ENCODE data around the gene IMMP2L.

Gene IMMP2L

DNA sequence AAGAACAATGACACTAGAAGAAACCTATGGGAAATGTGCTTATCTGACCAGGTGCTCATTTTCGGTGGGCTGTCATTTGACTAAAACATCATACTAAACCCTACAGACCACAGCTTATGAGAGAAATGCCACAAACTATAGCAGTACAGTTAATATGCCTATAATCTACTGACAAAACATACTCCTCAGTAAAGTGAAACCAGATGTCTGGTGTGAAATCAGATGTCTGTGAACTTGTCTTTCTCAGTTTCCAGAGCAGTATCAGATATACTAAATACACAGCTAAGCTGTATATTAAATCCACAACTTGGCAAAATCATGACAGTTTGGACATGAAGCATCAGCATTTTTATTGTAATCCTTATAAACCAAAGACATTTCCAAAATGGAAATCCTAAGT, 3.3 kb downstream of the IMMP2L start:
- no peak for DNase-seq (ENCODE audit: low read depth)

DNA sequence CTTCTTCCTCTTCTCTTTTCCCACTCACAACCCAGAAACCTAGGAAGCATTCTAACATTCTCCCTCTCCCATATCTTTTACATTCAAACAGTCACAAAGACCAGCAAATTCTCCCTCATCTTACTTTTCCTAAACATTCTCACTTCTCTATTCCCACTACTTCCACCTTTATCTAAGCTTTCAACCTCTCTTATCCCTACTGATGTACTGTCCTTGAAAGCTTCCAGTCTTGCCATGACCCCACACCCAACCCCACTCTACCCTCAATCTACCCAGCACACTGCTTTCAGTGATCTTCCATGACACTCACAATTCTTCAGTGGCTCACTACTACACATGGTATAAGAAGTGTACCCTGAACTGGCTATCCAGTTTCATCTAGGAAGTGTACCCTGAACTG, 5.3 kb downstream of the IMMP2L start:
- no peak for DNase-seq (ENCODE audit: low read depth)

DNA sequence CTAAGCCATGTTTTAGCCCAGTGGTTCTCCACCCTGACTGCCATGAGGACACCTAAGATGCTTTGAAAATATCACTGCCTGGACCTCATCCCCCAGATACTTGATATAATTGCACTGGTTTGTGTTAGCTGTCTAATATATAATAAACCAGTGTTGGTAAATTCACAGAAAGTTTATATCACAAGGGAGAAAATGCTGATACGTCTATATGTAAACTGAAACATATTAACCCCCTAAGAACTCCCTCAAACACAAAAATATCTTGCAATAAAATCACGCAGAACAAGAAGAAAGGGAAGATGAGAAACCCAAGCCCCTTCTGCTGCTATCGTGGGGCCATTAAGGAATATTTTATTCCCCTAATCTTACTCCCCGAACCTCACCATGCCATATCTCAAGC, 8.2 kb downstream of the IMMP2L start:
- DNase-seq (ENCODE audit: low read depth), result no peak

DNA sequence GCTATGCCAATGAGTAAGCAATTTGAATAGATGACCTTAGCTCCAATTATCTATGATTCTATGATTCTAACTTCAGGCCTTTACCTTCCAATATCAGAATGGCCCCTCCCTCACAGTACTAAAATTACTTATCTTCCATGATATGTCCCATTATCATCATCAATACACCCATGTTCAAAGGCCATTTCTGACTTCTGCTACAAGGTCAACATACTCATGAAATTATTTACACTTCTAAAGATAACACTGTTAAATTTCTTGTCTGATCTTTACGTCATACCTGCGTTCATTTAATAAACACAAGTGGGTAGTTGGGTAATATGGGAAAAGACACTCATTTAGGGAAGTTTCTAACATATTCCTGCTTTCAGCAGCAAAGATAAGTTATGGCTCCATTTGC, 21.2 kb downstream of the IMMP2L start:
- no peak for DNase-seq (ENCODE audit: low read depth)

DNA sequence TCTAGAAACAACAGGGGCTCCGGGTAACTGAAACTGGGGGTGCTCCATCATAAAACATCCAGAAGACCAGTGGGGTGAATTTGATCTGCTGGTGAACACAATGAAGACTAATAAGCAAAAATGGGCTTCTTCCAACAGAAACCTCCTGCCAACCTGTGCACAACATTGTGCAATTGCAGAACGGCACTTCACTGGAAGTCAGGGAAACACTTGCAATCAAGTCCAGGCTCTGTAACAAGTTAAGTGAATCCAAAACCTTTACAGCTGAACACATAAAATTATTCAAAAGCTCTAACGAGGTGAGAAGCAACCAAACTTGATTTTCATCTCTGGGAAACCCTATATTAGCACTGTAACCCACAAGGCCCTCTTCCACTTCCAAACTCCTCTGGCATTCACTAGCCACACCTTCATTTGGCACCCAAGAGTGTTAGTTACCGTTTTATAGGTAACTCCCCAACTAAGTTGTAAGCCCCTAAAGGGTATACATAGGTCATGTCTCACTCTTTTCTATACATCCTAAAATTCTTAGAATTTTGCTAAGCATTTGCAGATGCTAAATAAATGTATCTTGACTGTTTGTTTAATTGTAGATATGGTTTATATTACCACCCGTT, 22.0 kb downstream of the IMMP2L start:
- no peak for DNase-seq (ENCODE audit: low read depth)

DNA sequence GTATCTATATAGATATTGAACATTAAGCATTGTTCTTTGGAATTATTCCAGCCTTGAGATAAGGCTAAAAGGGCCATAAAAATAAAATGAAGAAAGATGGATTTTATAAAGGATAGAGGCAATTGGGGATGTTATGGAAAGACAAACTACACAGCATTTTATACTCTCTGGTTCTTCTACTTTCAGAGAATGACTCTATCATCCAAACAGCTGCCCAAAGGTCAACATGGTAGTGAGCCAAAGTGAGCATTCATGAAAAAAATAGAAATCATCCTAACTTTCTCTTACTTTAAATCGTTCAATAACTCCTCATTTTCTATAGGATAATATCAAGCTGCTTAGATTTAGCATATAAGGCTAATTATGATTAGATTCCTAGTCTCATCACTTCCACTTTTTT, 25.2 kb downstream of the IMMP2L start:
- DNase-seq (ENCODE audit: low read depth), result no peak

DNA sequence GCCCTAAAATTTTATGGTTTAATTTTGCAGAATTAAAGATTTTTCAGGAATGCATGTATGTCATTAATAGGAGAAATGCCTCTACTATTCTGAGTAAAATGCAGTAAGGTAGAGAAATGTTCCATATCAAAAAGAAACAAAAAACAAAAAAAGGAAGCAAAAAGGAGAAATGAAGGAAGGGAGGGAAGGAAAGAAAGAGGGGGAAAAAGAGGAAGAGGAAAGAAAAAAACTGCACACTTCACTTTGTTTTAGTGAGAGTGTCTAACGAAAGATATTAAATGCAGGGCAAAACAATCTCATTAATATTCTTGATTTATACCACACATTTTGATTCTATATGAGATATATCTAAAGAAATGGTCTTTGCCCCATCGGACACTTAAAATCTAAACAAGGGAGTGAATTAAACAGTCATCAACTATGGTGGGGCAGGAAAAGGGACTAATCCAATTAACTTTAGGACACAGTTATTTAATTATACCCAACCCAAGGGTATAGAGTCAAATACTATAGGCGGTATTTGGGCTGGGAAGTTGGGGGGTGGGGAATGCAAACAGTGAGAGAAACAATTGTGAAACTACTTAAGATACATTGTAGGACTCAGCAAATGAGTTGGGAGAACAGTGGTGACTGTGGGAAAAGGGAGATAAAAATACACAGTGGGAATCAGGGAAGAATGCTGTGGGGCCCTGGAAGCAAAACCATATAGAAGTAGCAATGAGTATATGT, 27.0 kb downstream of the IMMP2L start:
- DNase-seq (ENCODE audit: low read depth), result no peak

DNA sequence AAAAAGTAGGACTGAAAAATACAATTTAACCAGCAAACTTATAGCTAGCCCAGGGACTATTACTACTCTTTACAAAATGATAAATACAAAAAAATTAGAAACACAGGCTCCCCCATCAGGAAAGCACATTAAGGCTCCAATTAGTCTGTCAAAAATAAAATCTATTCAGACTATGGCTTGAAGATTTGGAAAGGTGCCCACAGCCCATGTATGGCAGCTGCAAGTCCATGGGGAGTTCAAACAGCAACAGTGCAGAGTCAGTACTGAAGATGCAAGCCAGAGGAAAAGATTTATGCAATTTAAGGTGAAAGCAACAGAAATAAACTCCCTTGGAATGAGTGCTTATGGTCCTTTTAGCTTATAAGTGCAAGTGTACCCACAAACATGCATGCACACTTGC, 29.7 kb downstream of the IMMP2L start:
- no peak for DNase-seq (ENCODE audit: low read depth)

DNA sequence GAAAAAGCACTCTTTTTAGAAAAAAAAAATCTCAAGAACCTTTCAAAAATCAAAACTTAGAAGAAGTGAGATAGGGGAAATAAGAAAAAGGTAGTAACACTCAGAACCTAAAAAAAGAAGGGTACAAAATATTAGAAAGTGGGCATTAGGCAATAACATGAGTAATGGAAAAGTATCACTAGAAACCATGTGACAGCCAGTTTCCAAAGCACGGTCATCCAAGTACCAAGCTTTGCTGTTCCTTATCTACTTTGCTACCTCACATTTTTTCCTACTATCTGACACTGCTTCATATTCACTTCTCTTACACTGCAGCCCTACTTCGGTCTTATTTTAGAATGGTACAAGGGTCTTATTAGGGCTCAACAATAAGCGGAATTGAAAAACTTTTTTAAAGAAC, 30.3 kb downstream of the IMMP2L start:
- no peak for DNase-seq (ENCODE audit: low read depth)

DNA sequence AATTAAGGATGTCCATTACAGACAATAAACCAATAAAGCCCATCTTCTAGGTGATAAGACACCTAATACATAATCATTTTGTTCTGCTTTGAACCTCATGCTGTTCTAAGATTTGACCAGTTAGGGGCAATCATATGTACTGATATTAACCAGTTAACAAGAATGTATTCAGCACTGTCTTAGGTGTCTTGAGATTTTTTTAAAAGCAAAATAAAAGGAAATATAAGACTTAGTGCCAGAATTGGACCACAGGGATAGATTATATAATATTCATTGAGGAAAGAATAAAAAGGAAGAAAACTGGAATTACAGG, 32.0 kb downstream of the IMMP2L start:
- no peak for DNase-seq (ENCODE audit: low read depth)

DNA sequence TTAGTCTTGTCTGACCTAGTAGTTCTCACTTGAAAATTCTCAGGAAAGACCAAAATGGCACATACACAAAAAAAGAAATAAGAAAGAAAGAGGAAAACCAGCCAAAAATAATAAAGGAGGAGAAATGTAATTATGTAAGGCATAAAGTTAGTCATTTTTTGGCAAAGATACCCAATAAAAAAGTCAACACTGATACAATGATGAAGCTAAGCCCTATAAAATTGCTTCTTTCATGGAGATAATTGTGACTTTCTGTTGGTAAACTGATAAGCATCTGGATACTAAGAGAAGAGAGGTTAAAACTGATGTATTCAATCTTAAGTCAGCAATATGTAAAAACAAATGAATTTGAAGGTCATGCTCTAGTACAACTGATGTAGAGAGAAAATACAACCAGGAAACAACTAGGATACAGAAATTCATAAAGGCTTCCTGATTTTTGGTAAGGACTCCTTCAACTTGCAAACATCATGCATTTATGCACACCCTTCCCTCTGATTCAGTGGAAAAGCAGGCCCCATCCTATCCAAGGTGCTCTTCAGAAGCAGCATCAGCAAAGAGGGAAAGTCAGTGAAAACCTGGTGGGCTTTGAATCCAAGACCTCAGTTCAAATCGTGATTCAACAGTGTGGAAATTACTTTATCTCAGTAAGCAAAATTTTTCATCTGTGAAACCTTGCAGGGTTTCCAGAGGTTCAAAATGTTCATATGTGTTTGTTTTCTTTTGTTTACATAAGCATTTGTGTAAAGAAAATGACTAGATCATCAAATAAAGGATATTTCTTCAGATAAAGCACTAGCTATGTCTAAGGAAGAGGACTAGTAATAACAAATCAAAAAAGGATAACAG, 32.6 kb downstream of the IMMP2L start:
- no peak for DNase-seq (ENCODE audit: low read depth)

DNA sequence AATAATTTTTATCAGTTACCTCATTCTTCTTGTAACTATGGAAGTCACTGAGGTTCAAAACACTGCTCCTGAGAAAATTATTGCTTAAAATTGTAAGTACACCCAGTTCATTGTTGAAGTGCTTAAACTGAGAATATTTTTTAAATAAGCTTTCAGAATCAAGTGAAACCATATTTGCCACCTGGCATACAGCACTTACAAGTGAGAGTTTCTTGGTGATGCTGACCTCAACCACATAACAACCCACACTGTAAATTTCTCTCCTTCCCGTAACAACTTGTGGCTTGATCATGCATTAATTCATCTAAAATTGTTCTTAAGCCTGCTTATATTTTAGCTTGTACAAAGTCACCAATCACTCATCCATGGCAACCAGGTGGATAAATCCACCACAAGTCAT, 34.0 kb downstream of the IMMP2L start:
- DNase-seq (ENCODE audit: low read depth), result no peak

DNA sequence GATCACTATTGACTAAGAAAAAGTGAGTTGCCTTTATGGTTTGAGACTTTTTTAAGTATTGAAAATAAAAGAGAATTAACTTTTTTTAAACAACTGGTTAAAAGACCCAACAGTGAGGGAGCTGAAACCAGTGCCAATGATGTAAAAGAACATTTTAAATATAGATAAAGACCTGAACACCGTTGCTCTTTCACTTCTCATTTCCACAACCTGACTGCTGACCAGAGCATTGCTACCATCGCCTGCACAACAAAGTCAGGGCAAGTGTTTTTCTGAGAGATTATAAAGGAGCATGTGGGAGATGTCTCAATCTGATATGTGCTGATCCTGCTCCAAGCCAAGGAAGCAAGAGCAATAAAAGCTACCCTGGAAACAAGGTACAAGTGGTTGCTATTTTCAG, 34.7 kb downstream of the IMMP2L start:
- DNase-seq (ENCODE audit: low read depth), result no peak

DNA sequence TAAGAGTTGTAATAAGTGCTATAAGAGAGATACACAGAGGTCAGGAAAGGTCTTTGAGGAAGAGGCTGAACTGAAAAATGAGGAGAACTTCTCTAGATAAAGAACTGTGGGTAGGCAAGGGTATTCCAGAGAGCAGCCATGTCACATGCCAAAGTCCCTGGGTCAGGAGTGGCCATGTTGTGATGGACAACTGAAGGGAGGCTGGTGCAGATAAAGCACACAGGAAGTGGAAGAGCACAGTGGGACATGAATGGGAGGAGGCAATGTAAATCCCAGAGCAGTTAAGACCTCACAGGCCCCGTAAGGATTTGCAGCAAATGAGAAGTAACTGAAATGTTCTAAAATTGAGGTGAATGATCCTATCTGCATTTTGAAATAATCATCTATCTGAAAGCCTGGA, 37.2 kb downstream of the IMMP2L start:
- no peak for DNase-seq (ENCODE audit: low read depth)

DNA sequence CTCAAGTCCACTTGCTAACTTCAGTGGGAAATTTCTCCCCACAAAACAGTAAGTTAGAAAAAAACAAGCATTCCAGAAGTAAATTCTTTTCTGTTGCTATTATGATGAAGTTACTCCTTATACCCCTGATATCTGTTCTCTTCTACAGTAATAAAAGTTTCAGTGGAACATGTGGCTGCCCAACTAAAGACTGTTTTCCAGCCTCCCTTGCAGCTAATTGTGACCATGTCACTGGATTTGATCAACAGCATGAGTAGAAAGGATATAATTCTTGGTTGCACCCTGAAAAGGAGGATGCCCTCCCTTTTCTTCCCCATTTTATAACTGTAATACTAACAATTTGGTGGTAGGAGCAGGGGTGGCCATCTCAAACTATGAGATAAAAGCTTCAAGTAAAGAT, 40.6 kb downstream of the IMMP2L start:
- no peak for DNase-seq (ENCODE audit: low read depth)

DNA sequence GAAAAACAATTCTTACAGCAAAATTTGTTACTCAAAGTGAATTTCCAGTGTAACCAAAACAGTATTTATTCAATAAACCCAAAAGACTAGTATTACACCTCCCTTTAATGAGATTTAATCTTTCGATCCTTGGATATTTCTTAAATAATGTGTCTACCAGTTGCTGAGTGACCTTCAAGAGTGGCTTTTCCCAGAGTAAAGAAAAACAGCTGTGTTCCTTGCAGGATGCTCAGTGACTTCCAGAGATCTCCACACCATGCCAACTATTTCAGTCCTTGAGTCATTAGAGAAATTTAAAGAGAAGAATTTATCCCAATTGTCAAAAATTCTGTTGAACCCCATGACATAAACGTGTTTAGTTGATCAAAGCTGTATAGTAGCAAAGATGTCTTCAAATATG, 44.0 kb downstream of the IMMP2L start:
- no peak for DNase-seq (ENCODE audit: low read depth)

DNA sequence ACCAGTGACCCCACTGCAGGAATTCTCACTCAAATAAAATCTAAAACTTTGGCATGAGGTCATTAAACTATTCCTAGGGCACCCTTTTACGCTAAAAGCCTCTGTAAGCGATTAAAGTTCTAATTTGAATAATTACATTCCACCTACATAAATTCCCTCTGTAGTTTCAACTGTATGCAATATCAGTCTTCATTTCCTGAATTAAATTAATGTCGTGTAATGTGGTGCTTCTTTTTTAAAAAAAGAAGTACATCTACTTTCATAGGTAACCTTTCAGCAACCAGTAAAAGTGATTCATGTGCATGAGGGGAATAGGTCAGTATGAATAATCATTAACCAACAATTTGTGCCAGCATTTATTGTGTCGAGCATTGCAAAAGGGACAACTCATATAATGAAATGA, 44.7 kb downstream of the IMMP2L start:
- no peak for DNase-seq (ENCODE audit: low read depth)

DNA sequence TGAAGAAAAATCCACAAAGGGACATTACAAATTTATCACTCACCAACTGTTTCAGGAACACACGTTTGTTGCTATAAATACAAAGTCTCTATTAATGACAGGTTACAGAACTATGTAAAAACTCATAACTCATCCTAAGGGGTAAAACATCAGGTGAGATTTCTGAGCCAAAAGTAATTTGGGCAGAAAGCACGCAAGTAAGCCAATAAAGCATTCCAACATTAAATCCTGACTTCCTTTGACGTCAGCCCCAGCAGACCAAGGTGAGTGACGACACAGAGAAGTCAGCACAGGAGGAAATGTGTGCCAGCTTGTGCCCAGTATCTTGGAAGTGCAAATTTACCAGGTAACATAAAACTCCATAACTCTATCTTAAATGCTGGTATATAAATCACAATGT, 45.7 kb downstream of the IMMP2L start:
- DNase-seq (ENCODE audit: low read depth), result no peak

DNA sequence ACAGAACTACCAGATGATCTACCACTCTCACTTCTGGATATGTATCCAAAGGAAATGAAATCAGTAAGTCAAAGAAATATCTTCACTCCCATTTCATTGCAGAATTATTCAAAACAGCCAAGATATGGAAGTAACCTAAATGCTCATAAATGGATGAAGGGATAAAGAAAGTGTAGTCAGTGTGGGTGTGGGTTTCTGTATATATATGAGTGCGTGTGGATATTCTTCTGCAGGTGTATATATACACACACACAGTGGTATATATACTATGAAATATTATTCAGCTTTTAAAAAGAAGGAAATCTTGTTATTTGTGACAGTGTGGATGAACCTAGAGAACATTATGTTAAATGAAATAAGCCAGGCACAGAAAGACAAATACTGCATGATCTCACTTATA, 48.7 kb downstream of the IMMP2L start:
- DNase-seq (ENCODE audit: low read depth), result no peak

DNA sequence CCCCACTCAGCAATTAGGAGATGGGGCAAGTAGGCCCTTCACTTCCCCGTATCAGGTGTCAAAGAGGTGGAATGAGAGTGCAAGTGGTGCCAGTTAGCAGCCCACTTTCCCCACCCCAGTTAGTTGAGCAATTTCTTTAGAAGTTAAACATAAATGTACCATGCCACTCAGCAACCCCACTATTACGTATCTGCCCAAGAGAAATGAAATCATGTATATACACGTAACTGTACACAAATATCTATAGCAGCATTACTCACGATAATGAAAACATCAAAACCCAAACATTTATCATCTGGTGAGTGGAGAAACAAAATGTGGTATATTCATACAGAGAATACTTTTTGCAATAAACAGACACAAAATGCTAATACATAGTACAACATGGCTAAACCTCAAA, 50.4 kb downstream of the IMMP2L start:
- DNase-seq (ENCODE audit: low read depth), result no peak

DNA sequence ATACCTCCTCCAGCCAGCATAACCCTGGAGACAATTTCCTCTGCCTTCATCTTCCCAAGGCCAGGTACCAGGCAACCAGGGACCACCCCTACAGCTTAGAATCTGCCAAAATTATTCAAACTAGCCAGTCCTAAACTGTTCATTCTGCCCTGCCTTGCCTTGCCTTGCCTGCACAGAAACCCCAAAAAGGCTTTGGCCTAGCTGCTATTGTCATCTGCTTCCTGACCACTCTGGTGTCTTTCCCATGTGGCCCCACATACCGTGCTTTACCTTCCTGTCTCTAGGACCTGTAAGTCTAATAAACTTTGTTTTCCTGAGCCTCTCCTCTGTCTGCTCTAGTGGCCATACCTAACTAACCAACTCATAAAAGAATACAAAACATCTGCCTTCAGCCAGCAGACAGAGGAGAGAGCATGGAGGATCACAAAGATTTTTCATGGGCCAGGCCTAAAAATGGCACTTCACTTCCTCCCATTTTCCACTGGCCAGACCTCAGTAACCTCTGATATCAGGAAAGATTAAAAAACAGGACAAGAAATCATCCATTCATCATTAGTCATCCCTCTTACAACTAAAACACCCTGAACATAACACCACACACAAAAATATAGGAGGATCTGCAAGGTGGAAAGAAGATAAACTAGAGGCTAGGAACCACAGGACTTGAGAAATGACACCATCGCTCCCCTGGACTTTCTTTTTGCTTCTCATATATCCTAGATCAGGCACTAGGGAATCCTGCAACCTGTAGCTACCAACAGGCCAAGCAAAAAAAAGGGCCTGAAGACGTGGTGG, 51.5 kb downstream of the IMMP2L start:
- no peak for DNase-seq (ENCODE audit: low read depth)

DNA sequence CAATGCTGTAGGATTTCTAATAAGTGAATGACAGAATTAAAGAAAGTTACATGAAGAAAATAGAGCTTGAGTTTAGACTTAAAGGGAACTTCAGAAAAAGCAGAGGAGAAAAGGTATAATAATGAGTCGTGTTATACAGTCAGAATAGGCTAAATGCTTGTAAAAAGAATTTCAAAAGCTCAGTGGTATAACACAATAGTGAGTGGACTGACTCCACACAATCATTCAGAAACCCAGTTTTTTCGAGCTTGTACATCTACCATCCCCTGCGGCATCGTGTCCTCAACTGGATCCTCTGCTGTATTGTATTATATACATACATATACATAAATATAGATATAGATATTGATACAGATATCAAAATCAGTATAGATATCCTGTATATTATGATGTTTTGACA, 52.2 kb downstream of the IMMP2L start:
- no peak for DNase-seq (ENCODE audit: low read depth)

DNA sequence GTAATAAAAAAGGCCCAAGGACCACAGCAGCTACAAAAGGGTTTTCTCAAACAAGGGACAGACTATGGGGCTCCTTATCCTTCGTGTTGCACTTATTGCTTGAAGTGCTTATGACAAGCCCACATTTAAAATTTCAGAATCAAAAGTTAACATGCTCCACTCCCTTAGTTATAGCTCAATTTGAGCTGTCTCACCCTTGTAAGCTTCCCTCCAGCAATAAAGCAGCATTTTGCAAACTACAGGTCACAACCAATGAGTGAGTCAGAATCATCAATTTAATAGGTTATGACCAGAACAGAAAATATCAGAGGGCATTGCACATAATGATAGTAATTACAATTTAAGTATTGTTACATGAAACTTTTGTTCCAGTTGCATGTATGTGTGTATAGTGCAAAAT, 53.0 kb downstream of the IMMP2L start:
- DNase-seq (ENCODE audit: low read depth), result no peak
